ENCODE data around the gene RHCE. TPM values are rescaled to one million over a fixed set of nuclear protein-coding genes. Genes with fewer than 3 reads are reported as not detected.

RHCE gene
- polyA plus RNA-seq, 3 donors, result 0.47 TPM; not detected in 2

GRCh38 chr1:25343872-25344271 is 76.8 kb downstream of the RHCE start:
- intact Hi-C loops (cut with micrococcal nuclease), result loop anchor here in 1 of 2 donors (10.0 kb wide), 1 partner anchor 49 kb away; no protein-coding TSS in a partner anchor
- H4K20me1 ChIP-seq (ENCODE audit: insufficient read depth, low read length), result peaks cover 93% of the 10 kb centered on the region
- H3K4me1 Mint-ChIP-seq, result peaks cover 20% of the 10 kb centered on the region

GRCh38 chr1:25342846-25343245 is 77.8 kb downstream of the RHCE start:
- DNase-seq, result no peak
- H2AFZ ChIP-seq (ENCODE audit: insufficient read depth, low read depth, low read length, poor library complexity, severe bottlenecking), result no peak overlapping the region
- WGBS (ENCODE audit: insufficient coverage), result no CpG with 5 or more reads among the region's 1 CpG
- H3K4me1 ChIP-seq (ENCODE audit: control insufficient read depth in 1 of 2, insufficient read depth in 2 of 2, low read length in 2 of 2), result peaks cover 10 to 21% of the 10 kb centered on the region in 2 donors
- peaks cover 45 to 65% of the 10 kb centered on the region in 2 donors for H3K36me3 Mint-ChIP-seq
- no peak overlapping the region for H3K27ac Mint-ChIP-seq
- no peak for TF ChIP-seq CTCF (IDR thresholded peaks at IDR 0.05)
- peaks cover 89% of the 10 kb centered on the region for H3K79me2 ChIP-seq (ENCODE audit: insufficient read depth, low read length)
- peaks cover 31 to 53% of the 10 kb centered on the region in 2 donors for H3K36me3 ChIP-seq (replicated peaks in 1 of 2; ENCODE audit: control insufficient read depth in 1 of 2, insufficient read depth in 2 of 2, low read length in 2 of 2)
- H3K27me3 ChIP-seq (ENCODE audit: control insufficient read depth in 2 of 2, insufficient read depth in 2 of 2, low read length in 2 of 2), result no peaks in the 10 kb centered on the region
- H3K9ac ChIP-seq (ENCODE audit: insufficient read depth, low read length, poor library complexity, severe bottlenecking), result no peak overlapping the region
- H3K4me2 ChIP-seq (replicated peaks; ENCODE audit: extremely low read depth, low read length, poor library complexity, severe bottlenecking), result no peak overlapping the region
- intact Hi-C loops (cut with micrococcal nuclease), result loop anchor here in 1 of 2 donors (10.0 kb wide), 1 partner anchor 48 kb away; no protein-coding TSS in a partner anchor
- H3K4me1 Mint-ChIP-seq, result peaks cover 20% of the 10 kb centered on the region
- H3K27me3 Mint-ChIP-seq (ENCODE audit: low read depth in 3 of 3), result no peaks in the 10 kb centered on the region
- H3K4me3 Mint-ChIP-seq, result no peak overlapping the region
- H4K20me1 ChIP-seq (ENCODE audit: insufficient read depth, low read length), result peaks cover 83% of the 10 kb centered on the region
- no peak overlapping the region for H3K27ac ChIP-seq (ENCODE audit: low read depth in 1 of 2, low read length in 2 of 2)
- H3K9me3 Mint-ChIP-seq, result no peaks in the 10 kb centered on the region
- no peaks in the 10 kb centered on the region for H3K9me3 ChIP-seq (replicated peaks in 1 of 2; ENCODE audit: control insufficient read depth in 1 of 2, insufficient read depth in 1 of 2, low read length in 2 of 2)
- no peak overlapping the region for H3K4me3 ChIP-seq (replicated peaks in 1 of 3; ENCODE audit: low read depth in 2 of 3, low read length in 3 of 3)

More at GRCh38 chr1:25343872-25344271, 76.8 kb downstream of the RHCE start:
- H3K79me2 ChIP-seq (ENCODE audit: insufficient read depth, low read length), result peaks cover 92% of the 10 kb centered on the region
- peaks cover 51 to 73% of the 10 kb centered on the region in 2 donors for H3K36me3 Mint-ChIP-seq
- H3K9me3 Mint-ChIP-seq, result no peaks in the 10 kb centered on the region
- H3K36me3 ChIP-seq (replicated peaks in 1 of 2; ENCODE audit: control insufficient read depth in 1 of 2, insufficient read depth in 2 of 2, low read length in 2 of 2), result peaks cover 38 to 63% of the 10 kb centered on the region in 2 donors
- TF ChIP-seq CTCF (IDR thresholded peaks at IDR 0.05), result no peak
- H3K4me2 ChIP-seq (replicated peaks; ENCODE audit: extremely low read depth, low read length, poor library complexity, severe bottlenecking), result no peak overlapping the region
- H3K4me3 Mint-ChIP-seq, result no peak overlapping the region
- H3K27me3 Mint-ChIP-seq (ENCODE audit: low read depth in 3 of 3), result no peaks in the 10 kb centered on the region
- no peak for DNase-seq
- H3K27ac Mint-ChIP-seq, result peak overlapping the region in 3 of 7 donors; percentile 13 to 64 (median 42)
- H2AFZ ChIP-seq (ENCODE audit: insufficient read depth, low read depth, low read length, poor library complexity, severe bottlenecking), result no peak overlapping the region
- H3K4me1 ChIP-seq (ENCODE audit: control insufficient read depth in 1 of 2, insufficient read depth in 2 of 2, low read length in 2 of 2), result peaks cover 10 to 21% of the 10 kb centered on the region in 2 donors
- no peaks in the 10 kb centered on the region for H3K9me3 ChIP-seq (replicated peaks in 1 of 2; ENCODE audit: control insufficient read depth in 1 of 2, insufficient read depth in 1 of 2, low read length in 2 of 2)
- H3K9ac ChIP-seq (ENCODE audit: insufficient read depth, low read length, poor library complexity, severe bottlenecking), result no peak overlapping the region
- WGBS (ENCODE audit: insufficient coverage), result 100% methylated on average over 4 of the region's 4 CpGs
- no peak overlapping the region for H3K27ac ChIP-seq (ENCODE audit: low read depth in 1 of 2, low read length in 2 of 2)
- H3K27me3 ChIP-seq (ENCODE audit: control insufficient read depth in 2 of 2, insufficient read depth in 2 of 2, low read length in 2 of 2), result no peaks in the 10 kb centered on the region
- no peak overlapping the region for H3K4me3 ChIP-seq (replicated peaks in 1 of 3; ENCODE audit: low read depth in 2 of 3, low read length in 3 of 3)

Data from CD14-positive monocyte (primary cell).